Muscle layer of duodenum (tissue), 2 donors: ENCODE results near the gene ZNF429.
"Not testable (repeated sequence)": the region's sequence is repeated elsewhere in the genome, so short reads cannot be mapped to it uniquely, and the experiment has no call there.

ENCODE experiments used
- H3K27ac ChIP-seq: one replicate; pipeline ENCODE4 v1.7.0; 2013; ENCODE audit warnings: mild to moderate bottlenecking, low read length
- H3K27me3 ChIP-seq: one replicate; pipeline ENCODE4 v1.7.0; 2013; ENCODE audit warnings: low read depth, mild to moderate bottlenecking, control low read depth, low read length
- H3K36me3 ChIP-seq, 2 donors: one replicate each; pipeline ENCODE4 v1.7.0; 2013; ENCODE audit warnings: low read length in 2 of 2, control low read depth in 1 of 2, mild to moderate bottlenecking in 1 of 2; ENCODE audit not compliant: insufficient read depth in 2 of 2, control insufficient read depth in 1 of 2
- H3K4me1 ChIP-seq, 2 donors: one replicate each; pipeline ENCODE4 v1.7.0; 2013; ENCODE audit warnings: low read length in 2 of 2, mild to moderate bottlenecking in 2 of 2, control low read depth in 1 of 2, moderate library complexity in 1 of 2; ENCODE audit not compliant: insufficient read depth in 2 of 2, control insufficient read depth in 1 of 2
- H3K4me3 ChIP-seq, 2 donors: one replicate each; pipeline ENCODE4 v1.7.0; 2013; ENCODE audit warnings: low read length in 2 of 2, low read depth in 1 of 2, mild to moderate bottlenecking in 1 of 2
- H3K9me3 ChIP-seq, 2 donors: one replicate each; pipeline ENCODE4 v1.7.0; 2013; ENCODE audit warnings: low read length in 2 of 2, control low read depth in 1 of 2, mild to moderate bottlenecking in 1 of 2; ENCODE audit not compliant: control insufficient read depth in 1 of 2
- donor health status: healthy.

The ZNF429 gene

DNA sequence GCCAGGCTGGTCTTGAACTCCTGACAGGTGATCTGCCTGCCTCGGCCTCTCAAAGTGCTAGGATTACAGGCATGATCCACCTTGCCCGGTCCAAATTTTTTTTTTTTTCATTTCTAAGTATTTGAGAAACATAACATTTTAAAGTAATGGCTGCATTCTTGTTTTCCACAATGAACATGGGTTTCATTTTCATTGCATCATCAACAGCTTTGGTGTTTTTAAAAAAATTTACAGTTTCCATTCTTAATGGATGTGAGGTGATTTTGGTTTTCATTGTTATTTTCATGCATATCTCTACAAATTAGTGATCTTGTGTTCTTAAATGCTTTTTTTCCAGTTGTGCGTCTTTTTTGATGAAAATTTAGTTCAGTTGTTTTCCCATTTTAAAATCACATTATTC, 27.5 kb downstream of the ZNF429 start:
- Histone ChIP-seq H3K27ac (no peak overlapping the region), H3K9me3 (peaks cover 15 to 20% of the 10 kb centered on the region in 2 donors), H3K36me3 (peaks cover 20 to 67% of the 10 kb centered on the region in 2 donors)

DNA sequence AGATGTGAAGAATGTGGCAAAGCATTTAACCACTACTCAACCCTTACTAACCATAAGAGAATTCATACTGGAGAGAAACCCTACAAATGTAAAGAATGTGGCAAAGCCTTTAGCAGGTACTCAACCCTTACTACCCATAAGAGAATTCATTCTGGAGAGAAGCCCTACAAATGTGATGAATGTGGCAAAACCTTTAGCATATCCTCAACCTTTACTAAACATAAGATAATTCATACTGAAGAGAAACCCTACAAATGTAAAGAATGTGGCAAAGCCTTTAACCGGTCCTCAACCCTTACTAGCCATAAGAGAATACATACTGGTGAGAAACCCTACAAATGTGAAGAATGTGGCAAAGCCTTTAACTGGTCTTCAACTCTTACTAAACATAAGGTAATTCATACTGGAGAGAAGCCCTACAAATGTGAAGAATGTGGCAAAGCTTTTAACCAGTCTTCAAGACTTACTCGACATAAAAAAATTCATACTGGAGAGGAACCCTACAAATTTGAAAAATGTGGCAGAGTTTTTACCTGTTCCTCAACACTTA, 31.4 kb downstream of the ZNF429 start:
- peaks cover 18 to 25% of the 10 kb centered on the region in 2 donors for H3K9me3 ChIP-seq
- peaks cover 10 to 56% of the 10 kb centered on the region in 2 donors for H3K36me3 ChIP-seq
- H3K4me3 ChIP-seq, result peak overlapping the region; percentile 26 to 40

More for the DNA sequence above, 27.5 kb downstream of the ZNF429 start:
- Histone ChIP-seq H3K4me1 (no peaks in the 10 kb centered on the region), H3K4me3 (no peak overlapping the region), H3K27me3 (no peaks in the 10 kb centered on the region)

GRCh38 chr19:21559444-21559843, 54.0 kb downstream of the ZNF429 start:
- no peaks in the 10 kb centered on the region for H3K4me1 ChIP-seq
- no peak overlapping the region for H3K4me3 ChIP-seq
- H3K9me3 ChIP-seq, result peaks cover 0 to 9% of the 10 kb centered on the region in 2 donors

More for the DNA sequence above, 31.4 kb downstream of the ZNF429 start:
- not testable (repeated sequence) for H3K27me3 ChIP-seq, H3K4me1 ChIP-seq, H3K27ac ChIP-seq

GRCh38 chr19:21564406-21564805, 59.0 kb downstream of the ZNF429 start:
- Histone ChIP-seq H3K4me1 (no peaks in the 10 kb centered on the region), H3K4me3 (no peak overlapping the region), H3K9me3 (peaks cover 0 to 13% of the 10 kb centered on the region in 2 donors), H3K36me3 (peaks cover 0 to 5% of the 10 kb centered on the region in 2 donors), H3K27ac (no peak overlapping the region), H3K27me3 (no peaks in the 10 kb centered on the region)

More at GRCh38 chr19:21559444-21559843, 54.0 kb downstream of the ZNF429 start:
- Histone ChIP-seq H3K27ac (no peak overlapping the region), H3K27me3 (no peaks in the 10 kb centered on the region), H3K36me3 (peaks cover 0 to 16% of the 10 kb centered on the region in 2 donors)

GRCh38 chr19:21566073-21566472, 60.7 kb downstream of the ZNF429 start:
- peaks cover 0 to 5% of the 10 kb centered on the region in 2 donors for H3K36me3 ChIP-seq
- H3K27ac ChIP-seq, result no peak overlapping the region

DNA sequence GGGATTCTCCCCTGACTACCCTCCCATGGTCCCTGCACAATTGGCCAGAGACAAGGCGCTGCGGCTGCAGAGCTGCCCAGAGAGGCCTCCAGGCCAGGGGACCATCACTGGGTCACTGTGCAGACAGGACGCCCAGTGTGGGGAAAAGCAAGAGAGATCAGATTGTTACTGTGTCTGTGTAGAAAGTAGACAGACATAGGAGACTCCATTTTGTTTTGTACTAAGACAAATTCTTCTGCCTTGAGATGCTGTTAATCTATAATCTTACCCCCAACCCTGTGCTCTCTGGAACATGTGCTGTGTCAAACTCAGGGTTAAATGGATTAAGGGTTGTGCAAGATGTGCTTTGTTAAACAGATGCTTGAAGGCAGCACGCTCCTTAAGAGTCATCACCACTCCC, 62.4 kb downstream of the ZNF429 start:
- H3K4me3 ChIP-seq, result peak overlapping the region in 1 of 2 donors; percentile 46
- H3K4me1 ChIP-seq, H3K36me3 ChIP-seq, H3K27ac ChIP-seq, H3K27me3 ChIP-seq, H3K9me3 ChIP-seq: not testable (repeated sequence)

More at GRCh38 chr19:21566073-21566472, 60.7 kb downstream of the ZNF429 start:
- no peaks in the 10 kb centered on the region for H3K27me3 ChIP-seq
- H3K4me3 ChIP-seq, result no peak overlapping the region
- peaks cover 0 to 6% of the 10 kb centered on the region in 2 donors for H3K9me3 ChIP-seq
- H3K4me1 ChIP-seq, result no peaks in the 10 kb centered on the region

DNA sequence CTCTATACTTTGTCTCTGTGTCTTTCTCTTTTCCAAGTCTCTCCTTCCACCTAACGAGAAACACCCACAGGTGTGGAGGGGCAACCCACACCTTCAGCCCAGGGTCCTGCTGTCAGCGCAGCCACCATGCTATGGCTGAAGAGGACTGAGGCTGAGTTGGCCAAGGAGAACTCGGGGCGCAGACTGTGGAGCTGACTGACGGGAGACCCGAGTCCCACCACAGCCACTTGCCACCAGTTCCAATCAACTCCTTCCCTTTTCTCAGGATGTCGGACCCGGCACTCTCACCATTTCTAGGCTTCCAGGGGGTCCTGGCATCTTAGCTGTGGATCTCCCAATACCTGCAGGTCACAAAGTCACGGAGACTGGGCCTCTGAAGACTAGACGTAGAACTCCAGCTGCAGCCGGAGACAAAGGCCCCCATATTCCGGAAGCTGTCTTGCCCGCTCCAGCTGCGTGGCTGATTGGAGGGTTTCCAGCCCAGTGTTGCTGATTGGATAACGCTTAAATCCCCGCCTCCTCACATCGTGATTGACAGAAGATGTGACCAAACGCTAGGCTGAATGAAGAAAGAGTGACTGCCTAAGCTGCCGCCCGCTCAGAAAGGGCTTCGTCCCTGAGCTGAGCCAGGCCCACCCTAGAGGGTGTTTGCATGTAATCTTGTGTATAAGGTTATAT, 63.6 kb downstream of the ZNF429 start:
- Histone ChIP-seq H3K4me3 (peak overlapping the region; percentile 66 to 76), H3K27ac (peak overlapping the region; percentile 72), H3K36me3 (no peaks in the 10 kb centered on the region), H3K9me3 (peaks cover 0 to 9% of the 10 kb centered on the region in 2 donors), H3K4me1 (no peaks in the 10 kb centered on the region), H3K27me3 (no peaks in the 10 kb centered on the region)

GRCh38 chr19:21569494-21569865, 64.1 kb downstream of the ZNF429 start:
- peak overlapping the region; percentile 72 for H3K27ac ChIP-seq

DNA sequence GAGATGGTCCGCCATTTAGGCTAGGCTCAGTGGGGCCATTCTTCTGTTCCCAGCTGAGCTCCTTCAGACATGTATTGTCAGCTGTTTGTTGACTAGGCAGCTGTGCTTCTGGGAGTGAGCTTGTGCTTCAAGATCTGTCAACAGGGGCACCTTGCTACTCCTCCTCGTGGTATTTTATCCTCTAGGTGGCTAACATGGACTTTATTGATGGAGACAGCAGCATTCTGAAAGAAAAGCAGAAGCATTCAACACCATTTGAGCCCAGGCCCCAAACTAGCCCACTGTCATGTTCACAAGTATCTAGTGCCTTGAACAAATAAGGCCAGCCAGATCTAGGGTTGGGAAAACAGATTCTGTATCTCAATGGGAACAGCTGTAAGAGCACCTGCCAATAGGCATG, 65.9 kb downstream of the ZNF429 start:
- H3K36me3 ChIP-seq, result no peaks in the 10 kb centered on the region
- no peaks in the 10 kb centered on the region for H3K27me3 ChIP-seq
- peaks cover 0 to 12% of the 10 kb centered on the region in 2 donors for H3K9me3 ChIP-seq
- no peaks in the 10 kb centered on the region for H3K4me1 ChIP-seq
- H3K27ac ChIP-seq, result no peak overlapping the region
- H3K4me3 ChIP-seq, result no peak overlapping the region

More at GRCh38 chr19:21569494-21569865, 64.1 kb downstream of the ZNF429 start:
- H3K27me3 ChIP-seq, result no peaks in the 10 kb centered on the region
- H3K4me3 ChIP-seq, result peak overlapping the region; percentile 26 to 66
- H3K36me3 ChIP-seq, result no peaks in the 10 kb centered on the region
- no peaks in the 10 kb centered on the region for H3K4me1 ChIP-seq
- peaks cover 0 to 9% of the 10 kb centered on the region in 2 donors for H3K9me3 ChIP-seq

- Histone ChIP-seq H3K4me1 (no peaks in the 10 kb centered on the region), H3K4me3 (no peak overlapping the region), H3K36me3 (no peaks in the 10 kb centered on the region), H3K27ac (no peak overlapping the region), H3K27me3 (no peaks in the 10 kb centered on the region), H3K9me3 (peaks cover 0 to 7% of the 10 kb centered on the region in 2 donors)
Observed at GRCh38 chr19:21574607-21575006, 69.2 kb downstream of the ZNF429 start.

- Histone ChIP-seq H3K36me3 (no peaks in the 10 kb centered on the region), H3K4me3 (no peak overlapping the region), H3K27ac (no peak overlapping the region), H3K27me3 (no peaks in the 10 kb centered on the region), H3K9me3 (peaks cover 0 to 7% of the 10 kb centered on the region in 2 donors), H3K4me1 (no peaks in the 10 kb centered on the region)
Observed at GRCh38 chr19:21576481-21576880, 71.1 kb downstream of the ZNF429 start.
